IMR-90 (cell line): Measurements from ENCODE around the gene EBF3.

Experiments used
- CEBPB ChIP-seq: IDR thresholded peaks from 2 replicates; pipeline ENCODE4 v1.6.1; 2012; ENCODE audit warnings: low read depth, low read length, improper control_type of control experiment
- CHD1 ChIP-seq: IDR thresholded peaks from 2 replicates; pipeline ENCODE4 v1.6.1; 2012; ENCODE audit warnings: low read depth, low read length, improper control_type of control experiment
- MAFK ChIP-seq: IDR thresholded peaks from 2 replicates; pipeline ENCODE4 v1.6.1; 2012; ENCODE audit warnings: low read depth, low read length, improper control_type of control experiment
- MXI1 ChIP-seq: IDR thresholded peaks from 2 replicates; pipeline ENCODE4 v1.6.1; 2012; ENCODE audit warnings: low read depth, mild to moderate bottlenecking, low read length, moderate library complexity, borderline replicate concordance
- POLR2A ChIP-seq: IDR thresholded peaks from 2 replicates; pipeline ENCODE4 v1.6.1; 2012; ENCODE audit warnings: mild to moderate bottlenecking, low read depth, low read length
- RCOR1 ChIP-seq: IDR thresholded peaks from 2 replicates; pipeline ENCODE4 v1.6.1; 2012; ENCODE audit warnings: mild to moderate bottlenecking, low read length, improper control_type of control experiment; ENCODE audit not compliant: insufficient replicate concordance
- RFX5 ChIP-seq: IDR thresholded peaks from 2 replicates; pipeline ENCODE4 v1.8.0; 2012; ENCODE audit warnings: low read depth, mild to moderate bottlenecking, low read length, moderate library complexity
- SMC3 ChIP-seq: fragments of 150-350 bp; IDR thresholded peaks from 2 replicates; pipeline ENCODE4 v1.6.1; 2016; ENCODE audit warnings: low read depth, mild to moderate bottlenecking, antibody characterized with exemption, low read length, moderate library complexity
- TF ChIP-seq, protein P1 (sequence below): conservative IDR thresholded peaks from 2 replicates; pipeline ENCODE4 v1.5.1; 2012; ENCODE audit warnings: mild to moderate bottlenecking, low read depth, low read length, improper control_type of control experiment
- TF ChIP-seq, protein P2 (sequence below): fragments of 150-350 bp; IDR thresholded peaks from 2 replicates; pipeline ENCODE4 v1.6.1; 2017; ENCODE audit warnings: mild to moderate bottlenecking, antibody characterized with exemption, low read length, low read depth

DNA sequence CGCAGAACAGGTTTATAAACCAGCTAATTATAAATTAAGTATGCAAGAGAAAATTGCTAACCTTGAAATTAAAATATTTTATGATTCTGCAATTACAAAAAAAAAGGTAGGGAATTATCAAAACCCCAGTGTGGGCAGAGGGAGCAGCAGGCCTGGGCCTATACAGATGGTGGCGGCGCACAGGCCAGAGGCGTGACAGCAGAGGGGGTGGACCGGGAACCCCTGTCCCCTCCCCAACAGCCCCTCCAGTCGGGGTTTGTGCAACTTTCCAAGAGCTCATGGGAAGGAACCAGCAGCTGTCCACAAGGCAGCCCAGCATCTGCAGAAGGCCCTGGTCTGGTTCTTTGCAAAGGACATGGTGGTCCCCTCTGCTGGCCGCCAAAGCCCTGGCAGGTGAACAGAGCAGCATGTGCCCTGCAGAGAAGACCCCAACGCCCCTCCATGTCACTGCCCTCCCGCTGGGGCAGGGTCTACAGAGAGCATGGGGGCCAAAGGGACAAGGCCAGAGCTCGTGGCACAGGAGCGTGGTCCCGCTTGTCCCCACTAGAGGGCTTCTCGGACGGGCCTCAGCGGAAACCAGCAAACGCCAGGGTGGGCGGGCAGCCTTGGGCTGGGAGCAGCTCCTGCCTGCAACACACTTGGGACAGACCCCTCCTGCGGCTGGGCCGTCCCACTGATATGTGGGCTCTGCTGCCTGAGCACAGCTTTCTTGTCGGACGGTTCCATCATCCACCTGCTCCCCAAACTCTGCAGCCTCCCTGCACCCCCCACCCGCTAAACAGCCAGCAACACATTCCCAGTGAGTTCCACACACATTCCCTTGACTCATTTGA, 75.1 kb downstream of the EBF3 start:
- TF ChIP-seq POLR2A (no peak), SMC3 (peak; percentile 37; the same call in 1 of the 2 replicates), MXI1 (no peak), CEBPB (no peak), RCOR1 (no peak), CHD1 (no peak), MAFK (no peak), RFX5 (no peak)
- TF ChIP-seq, protein P1, sequence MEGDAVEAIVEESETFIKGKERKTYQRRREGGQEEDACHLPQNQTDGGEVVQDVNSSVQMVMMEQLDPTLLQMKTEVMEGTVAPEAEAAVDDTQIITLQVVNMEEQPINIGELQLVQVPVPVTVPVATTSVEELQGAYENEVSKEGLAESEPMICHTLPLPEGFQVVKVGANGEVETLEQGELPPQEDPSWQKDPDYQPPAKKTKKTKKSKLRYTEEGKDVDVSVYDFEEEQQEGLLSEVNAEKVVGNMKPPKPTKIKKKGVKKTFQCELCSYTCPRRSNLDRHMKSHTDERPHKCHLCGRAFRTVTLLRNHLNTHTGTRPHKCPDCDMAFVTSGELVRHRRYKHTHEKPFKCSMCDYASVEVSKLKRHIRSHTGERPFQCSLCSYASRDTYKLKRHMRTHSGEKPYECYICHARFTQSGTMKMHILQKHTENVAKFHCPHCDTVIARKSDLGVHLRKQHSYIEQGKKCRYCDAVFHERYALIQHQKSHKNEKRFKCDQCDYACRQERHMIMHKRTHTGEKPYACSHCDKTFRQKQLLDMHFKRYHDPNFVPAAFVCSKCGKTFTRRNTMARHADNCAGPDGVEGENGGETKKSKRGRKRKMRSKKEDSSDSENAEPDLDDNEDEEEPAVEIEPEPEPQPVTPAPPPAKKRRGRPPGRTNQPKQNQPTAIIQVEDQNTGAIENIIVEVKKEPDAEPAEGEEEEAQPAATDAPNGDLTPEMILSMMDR = peak; percentile 39
- TF ChIP-seq, protein P2, sequence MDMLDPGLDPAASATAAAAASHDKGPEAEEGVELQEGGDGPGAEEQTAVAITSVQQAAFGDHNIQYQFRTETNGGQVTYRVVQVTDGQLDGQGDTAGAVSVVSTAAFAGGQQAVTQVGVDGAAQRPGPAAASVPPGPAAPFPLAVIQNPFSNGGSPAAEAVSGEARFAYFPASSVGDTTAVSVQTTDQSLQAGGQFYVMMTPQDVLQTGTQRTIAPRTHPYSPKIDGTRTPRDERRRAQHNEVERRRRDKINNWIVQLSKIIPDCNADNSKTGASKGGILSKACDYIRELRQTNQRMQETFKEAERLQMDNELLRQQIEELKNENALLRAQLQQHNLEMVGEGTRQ = no peak
